ENCODE data around the gene TP53BP1.
"Not testable (repeated sequence)": the region's sequence is repeated elsewhere in the genome, so short reads cannot be mapped to it uniquely, and the experiment has no call there.

Gene TP53BP1

DNA sequence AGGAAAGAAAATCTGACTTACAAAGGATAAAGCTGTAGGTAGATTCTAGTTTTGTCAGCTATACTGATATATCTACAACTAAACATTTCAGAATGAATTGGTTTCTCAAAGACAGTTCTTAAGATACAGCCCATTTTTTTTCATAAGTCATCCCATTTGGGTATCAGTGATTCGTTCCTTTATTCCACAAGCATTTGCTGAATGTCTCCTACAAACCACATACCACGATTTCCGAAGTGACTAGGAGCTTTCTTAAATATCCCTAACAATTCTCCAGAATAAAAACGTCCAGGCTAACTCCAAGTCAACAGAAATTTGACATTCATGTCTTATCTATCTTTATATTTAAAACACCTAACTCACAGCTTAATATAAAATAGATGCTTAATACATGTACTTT lies 59.8 kb downstream of the TP53BP1 start:
- in situ Hi-C loops (cut with HindIII; ENCODE audit: low sequenced_read_pairs), result no loop called here

DNA sequence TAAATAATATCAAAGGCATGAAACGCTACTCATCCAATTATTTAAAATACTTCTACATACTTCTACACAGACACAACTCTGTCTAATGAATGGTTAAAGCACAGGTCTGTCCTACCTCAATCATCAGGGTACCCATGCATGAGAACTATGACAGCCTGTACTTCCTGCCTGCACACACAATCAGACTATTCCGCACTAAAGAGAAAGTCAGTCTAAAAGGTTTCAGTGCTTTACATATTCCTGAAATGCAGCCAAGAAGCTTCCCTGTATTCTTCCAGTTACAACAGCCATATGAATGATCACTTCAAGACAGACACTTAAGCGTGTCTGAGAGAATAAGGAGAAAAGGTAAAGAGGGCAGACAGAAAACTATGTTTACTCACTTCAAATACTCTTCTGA lies 63.3 kb downstream of the TP53BP1 start:
- in situ Hi-C loops (cut with HindIII; ENCODE audit: low sequenced_read_pairs), result no loop called here

DNA sequence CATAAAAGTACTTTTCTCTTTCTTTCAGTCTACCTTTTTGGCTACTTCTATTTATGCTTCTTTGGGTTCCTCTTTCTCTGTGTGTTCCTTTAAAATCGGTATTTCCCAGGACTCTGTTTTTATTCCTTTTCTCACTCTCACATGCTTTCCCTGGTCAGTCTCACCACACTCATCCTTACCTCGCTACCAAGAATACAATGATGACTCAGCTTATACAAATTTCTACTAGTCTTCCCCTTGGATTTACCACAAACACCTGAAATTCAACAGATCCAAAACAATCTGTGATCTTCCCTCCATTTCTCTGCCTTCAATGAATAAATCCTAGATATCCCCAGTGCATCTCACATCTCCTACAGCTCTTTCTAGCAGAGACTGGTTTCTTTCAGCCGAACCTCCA lies 69.2 kb downstream of the TP53BP1 start:
- in situ Hi-C loops (cut with HindIII; ENCODE audit: low sequenced_read_pairs), result no loop called here

DNA sequence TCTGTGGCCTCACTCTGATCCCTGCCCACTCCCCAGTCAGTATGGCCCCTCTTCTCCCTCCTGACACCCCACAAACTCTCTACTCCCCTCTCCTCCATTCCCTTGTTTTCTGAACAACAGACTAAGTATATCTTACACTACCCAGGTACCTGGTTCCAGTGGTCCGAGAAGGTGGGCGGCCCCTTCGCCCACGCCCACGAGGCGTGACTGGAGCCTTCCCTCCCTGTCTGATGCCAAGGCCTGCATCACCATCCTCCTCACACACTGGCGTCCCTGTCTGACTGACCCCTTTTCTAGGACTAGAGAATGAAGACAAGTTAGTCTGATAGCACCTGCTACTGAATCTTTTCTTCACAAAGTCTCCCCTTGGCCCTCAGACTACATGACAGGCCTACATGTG lies 72.1 kb downstream of the TP53BP1 start:
- in situ Hi-C loops (cut with HindIII; ENCODE audit: low sequenced_read_pairs), result no loop called here

DNA sequence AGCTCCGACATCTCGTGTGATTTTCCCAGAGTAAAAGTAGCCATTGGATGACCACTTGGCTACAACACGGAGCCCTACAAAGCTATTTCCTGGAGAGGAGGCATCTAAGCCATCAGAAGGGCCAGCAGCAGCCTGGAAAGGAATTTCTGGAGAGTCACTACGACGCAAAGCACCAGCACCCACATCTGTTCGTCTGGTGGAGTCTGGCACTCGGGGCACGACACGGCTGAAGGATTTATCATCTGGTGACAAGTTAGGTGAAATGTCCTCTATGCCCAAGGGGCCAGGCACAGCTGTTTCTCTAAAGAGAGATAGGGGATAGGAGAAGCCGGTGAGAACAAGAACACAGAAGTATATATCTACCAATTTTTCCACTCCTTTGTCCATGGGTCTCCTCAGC lies 72.5 kb downstream of the TP53BP1 start:
- in situ Hi-C loops (cut with HindIII; ENCODE audit: low sequenced_read_pairs), result no loop called here

DNA sequence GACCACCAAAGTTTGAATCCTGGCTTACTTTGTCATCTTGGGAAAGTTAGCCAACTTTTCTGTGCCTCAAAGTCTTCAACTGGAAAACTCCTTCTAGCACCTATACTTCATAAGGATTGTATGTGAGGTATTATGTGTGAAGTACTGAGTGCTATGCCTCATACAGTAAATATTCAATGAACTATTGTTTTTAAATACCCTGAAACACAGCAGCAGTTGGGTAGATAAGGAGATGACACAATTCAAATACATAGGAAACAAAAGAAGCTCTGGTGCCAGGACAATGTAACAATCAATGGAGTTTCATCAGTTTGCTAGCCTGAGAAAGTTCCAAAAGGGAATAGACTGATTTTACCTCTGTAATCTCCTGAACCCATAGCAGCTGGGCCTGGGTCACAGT lies 78.8 kb downstream of the TP53BP1 start:
- in situ Hi-C loops (cut with HindIII; ENCODE audit: low sequenced_read_pairs), result no loop called here

DNA sequence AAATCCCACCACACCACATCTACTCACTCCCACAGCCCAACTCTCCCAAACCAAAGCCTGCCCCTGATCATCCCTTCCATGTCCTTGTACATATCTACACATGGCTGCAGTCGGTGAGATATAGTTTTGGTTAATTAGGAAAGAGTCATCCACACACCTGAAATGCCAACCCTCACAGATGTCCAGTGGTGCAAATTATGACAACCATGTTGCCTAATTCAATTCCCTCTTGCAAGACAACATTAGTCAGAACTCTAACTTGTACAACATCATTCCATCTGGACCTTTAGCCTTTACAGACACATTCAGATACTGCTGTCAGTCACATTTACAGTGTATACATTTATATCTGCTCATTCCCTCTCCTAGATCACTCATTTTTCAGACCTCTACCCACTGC lies 80.9 kb downstream of the TP53BP1 start:
- in situ Hi-C loops (cut with HindIII; ENCODE audit: low sequenced_read_pairs), result no loop called here

DNA sequence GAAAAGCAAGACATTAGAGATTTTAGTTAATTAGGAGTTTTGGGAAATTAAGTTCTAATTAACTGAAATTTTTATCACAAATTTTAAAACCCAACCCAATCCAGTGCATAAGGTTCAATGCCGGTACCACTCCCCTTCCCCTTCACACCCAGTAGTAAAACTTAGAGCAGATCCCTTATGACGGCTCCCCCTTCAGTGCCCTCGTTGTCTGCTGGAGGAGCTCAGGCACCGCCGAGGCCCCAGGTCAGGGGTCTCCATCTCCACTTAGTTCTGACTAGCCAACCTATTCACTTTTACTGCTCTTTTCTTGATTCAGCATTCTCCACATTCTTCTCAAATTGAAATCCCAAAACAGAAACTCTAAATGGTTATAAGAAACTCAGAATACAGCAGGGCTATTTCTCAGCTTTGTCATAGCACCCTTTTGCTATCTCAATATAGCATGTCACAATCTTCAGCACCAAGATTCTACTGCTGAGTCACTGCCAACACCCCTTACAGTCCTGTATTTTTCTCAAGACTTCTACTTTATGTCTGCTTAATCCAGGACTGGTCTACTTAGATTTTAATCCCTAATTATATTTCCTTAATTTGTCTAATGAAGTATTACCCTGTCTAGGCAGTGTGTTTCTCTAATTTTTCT lies 82.3 kb downstream of the TP53BP1 start:
- in situ Hi-C loops (cut with HindIII; ENCODE audit: low sequenced_read_pairs), result no loop called here

DNA sequence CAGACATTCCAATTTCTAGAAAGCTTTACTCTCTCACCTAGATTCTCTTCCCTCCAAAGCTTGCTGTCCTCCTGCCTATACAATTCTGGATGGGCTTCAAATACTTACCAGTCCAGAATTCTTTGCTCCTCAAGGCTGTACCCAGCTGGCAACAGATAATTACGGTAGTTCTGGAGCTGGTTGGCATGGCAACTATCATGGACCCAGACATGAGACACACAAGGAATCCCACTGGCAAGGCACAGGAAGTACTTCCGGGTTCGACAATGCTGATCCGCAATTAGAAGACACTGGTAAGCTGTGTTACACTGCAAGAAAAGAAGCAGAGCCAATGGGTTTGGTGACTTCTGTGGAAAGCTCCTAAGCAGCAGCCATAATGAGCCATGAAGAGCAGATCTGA lies 84.2 kb downstream of the TP53BP1 start:
- in situ Hi-C loops (cut with HindIII; ENCODE audit: low sequenced_read_pairs), result no loop called here

DNA sequence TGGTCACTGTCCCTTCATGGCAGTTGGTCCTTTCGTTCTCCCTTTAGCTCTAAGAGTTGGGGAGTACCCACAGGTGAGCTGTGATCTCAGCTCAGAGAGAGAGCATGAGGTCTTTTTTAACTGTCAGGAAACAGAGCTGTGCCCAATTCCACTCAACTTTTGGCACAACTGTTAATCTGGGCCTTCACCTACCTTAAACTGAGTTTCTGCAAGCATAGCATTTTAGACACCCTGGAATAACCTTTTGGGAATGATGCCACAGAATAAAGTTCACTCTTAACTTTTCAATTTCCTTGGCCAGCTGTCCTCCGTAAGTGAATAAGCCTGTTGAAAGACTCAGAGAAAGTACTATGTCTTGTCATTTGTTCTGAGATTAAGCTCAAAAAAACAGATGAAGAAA lies 86.1 kb downstream of the TP53BP1 start:
- in situ Hi-C loops (cut with HindIII; ENCODE audit: low sequenced_read_pairs), result no loop called here

DNA sequence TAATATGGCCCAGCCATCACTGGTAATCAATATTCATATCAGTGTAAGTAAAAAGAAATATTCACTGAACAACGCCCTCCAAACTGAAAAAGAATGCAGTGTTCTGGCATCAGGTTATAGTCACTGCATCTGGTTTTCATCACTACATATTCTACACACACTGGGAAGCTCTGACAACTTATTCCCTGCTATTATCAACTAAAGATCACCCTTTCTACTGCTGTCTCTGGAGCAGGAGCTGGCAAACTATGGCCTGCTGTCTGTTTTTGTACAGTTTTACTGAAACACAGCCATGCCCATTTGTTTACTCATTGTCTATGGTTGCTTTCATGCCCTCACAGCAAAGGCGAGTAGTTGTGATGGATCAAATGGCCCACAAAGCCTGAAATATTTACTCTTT lies 86.8 kb downstream of the TP53BP1 start:
- in situ Hi-C loops (cut with HindIII; ENCODE audit: low sequenced_read_pairs), result no loop called here

DNA sequence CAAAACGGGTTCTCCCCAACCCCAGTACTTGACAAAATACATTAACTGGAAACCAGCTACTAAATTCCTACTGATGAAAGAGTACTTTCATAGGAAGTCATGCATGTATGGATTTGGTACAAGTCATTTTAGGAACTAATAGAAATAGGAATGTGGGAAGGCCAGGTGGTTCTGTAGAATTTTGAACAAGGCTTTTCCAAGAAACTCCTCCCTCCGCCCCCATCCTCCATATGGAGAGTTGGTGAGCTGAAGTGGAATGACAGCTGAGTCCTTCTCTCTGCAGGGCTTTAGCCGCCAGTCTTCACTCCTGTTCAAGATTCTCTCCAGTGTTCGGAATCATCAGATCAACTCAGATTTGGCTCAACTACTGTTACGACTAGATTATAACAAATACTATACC lies 88.8 kb downstream of the TP53BP1 start:
- in situ Hi-C loops (cut with HindIII; ENCODE audit: low sequenced_read_pairs), result no loop called here

DNA sequence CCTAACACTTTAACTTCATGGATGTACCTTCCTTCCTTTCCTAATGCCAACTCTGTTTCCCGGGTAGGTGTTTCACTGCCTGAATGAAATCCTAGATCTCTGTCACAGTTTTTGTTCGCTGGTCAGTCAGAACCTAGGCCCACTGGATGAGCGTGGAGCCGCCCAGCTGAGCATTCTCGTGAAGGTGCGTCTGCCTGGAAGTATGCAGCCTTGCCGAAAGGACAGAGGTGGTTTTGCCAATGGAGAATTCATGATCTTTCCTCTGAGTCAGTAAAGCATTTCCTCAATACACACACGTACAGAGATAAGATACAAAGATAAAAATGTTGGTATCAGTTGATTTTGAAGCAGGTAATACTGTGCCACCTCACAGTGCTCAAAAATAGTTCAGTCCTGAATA lies 89.3 kb downstream of the TP53BP1 start:
- in situ Hi-C loops (cut with HindIII; ENCODE audit: low sequenced_read_pairs), result no loop called here

DNA sequence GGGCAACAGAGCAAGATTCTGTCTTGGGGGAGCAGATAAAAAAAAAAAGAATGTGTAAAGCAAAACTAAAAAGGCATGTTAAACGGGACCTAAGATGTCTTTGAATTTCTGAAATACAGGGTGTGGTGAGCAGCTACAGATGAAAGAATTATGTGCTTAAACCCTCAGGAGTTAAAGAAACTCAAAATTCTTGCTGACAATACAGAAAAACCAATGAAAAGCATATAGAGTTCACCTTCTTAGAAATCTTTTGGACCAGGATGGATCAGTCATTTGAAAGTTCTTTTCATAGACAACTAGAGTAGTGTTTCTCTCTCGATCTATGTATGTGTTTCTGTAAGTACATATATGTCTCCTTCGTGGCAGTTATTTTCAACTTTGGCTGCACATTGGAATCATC lies 90.7 kb downstream of the TP53BP1 start:
- in situ Hi-C loops (cut with HindIII; ENCODE audit: low sequenced_read_pairs), result no loop called here

DNA sequence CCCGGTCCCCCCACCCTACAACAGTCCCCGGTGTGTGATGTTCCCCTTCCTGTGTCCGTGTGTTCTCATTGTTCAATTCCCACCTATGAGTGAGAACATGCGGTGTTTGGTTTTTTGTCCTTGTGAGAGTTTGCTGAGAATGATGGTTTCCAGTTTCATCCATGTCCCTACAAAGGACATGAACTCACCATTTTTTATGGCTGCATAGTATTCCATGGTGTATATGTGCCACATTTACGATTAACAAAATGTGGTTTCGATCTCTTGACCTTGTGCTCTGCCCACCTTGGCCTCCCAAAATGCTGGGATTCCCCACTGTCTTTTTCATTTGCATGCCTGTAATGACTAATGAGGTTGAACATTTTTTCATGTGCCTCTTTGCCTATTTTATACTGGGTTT lies 99.4 kb downstream of the TP53BP1 start:
- in situ Hi-C loops (cut with HindIII; ENCODE audit: low sequenced_read_pairs), result not testable (repeated sequence)

DNA sequence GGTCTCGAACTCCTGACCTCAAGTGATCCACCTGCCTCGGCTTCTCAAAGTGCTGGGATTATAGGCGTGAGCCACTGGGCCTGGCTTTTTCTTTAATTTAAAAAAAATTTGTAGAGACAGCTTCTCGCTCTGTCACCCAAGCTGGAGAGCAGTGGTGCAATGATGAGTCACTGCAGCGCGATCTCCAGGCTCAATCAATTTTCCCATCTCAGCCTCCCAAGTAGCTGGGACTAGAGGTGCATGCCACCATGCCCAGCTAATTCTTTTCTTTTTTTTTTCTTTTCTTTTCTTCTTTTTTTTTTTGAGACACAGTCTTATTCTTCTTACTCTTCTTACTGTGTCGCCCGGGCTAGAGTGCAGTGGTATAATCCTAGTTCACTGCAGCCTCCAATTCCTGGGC lies 102.2 kb downstream of the TP53BP1 start:
- in situ Hi-C loops (cut with HindIII; ENCODE audit: low sequenced_read_pairs), result no loop called here

DNA sequence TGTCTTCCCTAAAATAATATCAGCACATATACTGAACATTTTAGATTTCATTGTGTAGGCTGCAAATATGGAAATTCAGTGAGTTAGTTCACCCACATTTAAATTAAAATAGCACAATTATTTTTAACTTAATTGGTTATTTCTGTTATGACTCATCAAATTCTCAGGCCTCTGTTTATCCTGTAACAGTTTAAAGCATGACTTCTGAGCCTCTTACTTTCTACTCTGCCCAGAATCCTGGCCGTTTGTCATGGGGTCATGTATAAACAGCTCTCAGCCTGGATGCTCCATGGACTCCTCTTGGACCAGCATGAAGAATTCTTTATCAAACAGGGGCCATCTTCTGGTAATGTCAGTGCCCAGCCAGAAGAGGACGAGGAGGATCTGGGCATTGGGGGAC lies 109.9 kb downstream of the TP53BP1 start:
- in situ Hi-C loops (cut with HindIII; ENCODE audit: low sequenced_read_pairs), result no loop called here

DNA sequence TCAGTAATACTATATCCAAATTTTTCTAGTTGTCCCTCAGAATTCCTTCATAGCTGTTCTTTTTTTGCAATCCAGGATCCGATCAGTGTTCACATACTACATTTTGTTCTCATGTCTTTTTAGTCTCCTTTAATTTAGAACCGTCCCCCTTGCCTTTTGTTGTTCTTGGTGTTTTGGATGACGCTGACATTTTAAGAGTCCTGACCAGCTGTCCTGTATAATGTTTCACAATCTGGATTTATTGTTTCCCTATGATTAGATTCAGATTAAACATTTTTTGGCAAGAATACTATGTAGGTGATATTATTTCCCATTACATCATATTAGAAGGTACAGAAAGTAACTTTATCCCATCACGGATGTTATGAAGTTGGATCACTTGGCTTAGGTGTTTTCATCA lies 110.6 kb downstream of the TP53BP1 start:
- in situ Hi-C loops (cut with HindIII; ENCODE audit: low sequenced_read_pairs), result no loop called here

DNA sequence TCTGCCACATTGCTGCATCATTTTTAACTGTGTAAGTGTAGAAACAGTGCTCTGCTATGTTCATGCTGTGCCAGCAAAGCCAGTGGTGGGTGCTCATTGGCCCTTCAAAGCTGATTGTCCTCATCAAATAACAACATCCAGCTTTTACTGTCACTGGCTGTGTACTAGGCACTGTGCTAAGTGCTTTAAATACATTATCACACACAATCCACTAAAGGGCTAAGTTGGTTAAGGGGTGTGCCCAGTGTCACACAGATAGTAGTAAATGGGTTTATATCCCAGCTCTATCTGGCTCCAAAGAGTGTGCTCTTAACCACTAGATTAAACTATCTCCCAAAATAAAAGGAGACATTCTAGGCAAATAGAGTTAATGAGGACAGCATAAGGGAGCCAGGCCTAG lies 114.4 kb downstream of the TP53BP1 start:
- in situ Hi-C loops (cut with HindIII; ENCODE audit: low sequenced_read_pairs), result loop anchor here (5.0 kb wide), 1 partner anchor 39 kb away; no protein-coding TSS in a partner anchor

DNA sequence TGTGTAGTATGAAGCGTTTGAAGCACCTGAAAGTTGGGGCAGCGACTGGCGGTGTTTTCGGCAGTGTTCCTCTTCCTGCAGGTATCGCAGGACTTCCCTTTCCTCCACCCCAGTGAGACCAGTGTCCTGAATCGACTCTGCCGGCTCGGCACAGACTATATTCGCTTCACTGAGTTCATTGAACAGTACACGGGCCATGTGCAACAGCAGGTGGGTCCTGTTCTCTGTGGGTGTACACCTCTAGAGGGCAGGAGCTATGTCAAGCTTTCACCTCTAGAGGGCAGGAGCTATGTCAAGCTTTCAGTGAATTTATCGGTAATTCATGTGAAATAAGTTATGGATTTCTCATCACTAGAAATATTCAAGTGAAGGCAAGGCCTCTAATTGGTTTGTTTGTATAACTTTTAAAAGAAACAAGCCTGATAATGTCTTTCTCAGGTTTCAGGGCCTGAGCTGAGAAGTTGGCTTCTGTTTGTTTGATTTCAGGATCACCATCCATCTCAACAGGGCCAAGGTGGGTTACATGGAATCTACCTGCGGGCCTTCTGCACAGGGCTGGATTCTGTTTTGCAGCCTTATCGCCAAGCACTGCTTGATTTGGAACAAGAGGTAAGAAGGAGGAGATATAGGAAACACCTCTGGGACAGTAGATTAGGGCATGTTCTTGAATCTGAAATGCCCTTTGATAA lies 116.8 kb downstream of the TP53BP1 start:
- in situ Hi-C loops (cut with HindIII; ENCODE audit: low sequenced_read_pairs), result loop anchor here (5.0 kb wide), 1 partner anchor 41 kb away; no protein-coding TSS in a partner anchor

DNA sequence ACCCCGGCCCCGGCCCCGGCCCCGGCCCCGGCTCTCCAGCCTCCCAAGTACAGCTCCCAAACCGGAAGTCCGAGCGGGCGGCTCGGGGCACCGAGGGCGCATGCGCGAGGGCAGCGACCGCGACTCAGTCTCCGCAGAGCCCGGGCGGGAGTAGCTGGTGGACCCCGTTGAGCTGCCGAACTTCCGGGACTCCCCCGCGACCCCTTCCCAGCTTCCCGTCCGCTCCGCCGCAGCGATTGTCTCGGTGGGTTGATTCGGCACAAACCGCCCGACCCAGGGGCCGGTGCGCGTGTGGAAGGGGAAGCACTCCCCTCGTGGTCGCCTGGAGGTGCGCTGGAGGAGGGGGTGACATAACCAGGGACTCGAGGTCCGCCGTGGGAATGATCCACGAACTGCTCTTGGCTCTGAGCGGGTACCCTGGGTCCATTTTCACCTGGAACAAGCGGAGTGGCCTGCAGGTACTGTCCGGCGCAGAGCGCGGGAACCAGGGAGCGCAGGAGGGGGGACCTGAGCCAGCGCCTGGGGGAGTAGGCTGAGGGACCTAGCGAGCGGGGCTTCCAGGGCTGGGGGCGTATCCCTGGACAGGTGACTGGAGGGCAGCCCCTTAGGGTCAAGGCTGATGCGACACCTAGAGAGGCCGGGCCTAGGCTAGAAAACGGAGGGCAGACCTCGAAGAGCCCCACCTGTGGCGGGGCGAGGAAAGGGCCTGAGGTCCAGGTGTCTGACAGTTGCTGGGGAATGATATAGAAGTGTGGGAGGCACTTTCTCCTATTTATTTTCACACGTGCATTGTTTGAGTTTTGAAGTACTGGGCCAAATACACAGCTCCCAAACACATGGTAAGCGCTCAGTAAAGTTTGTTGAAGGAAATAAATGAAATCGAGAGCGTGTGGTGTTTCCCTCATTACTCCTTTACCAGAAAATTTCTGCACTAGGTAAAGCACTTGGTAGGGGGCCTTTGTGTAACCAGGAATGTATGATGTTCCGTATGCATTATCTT lies 121.7 kb downstream of the TP53BP1 start, which contains the start of the genes TUBGCP4 and ZSCAN29:
TUBGCP4 (plus strand) TSS at position 127 of the 1,000 bp plus-strand sequence; CDS start at position 381, 254 bp downstream.
ZSCAN29 (minus strand) TSS at position 69 of the 1,000 bp plus-strand sequence. CDS start 1,130 bp downstream, outside the sequence.
- in situ Hi-C loops (cut with HindIII; ENCODE audit: low sequenced_read_pairs), result no loop called here

Data from endothelial cell of hepatic sinusoid (primary cell).